Erythroblast (primary cell): ENCODE results near the gene UFC1.
"Not testable (repeated sequence)": the region's sequence is repeated elsewhere in the genome, so short reads cannot be mapped to it uniquely, and the experiment has no call there.

Experiments used
- DNase-seq, 2 experiments: peaks; one replicate each; lab custom pipeline; 2025; lab: John Stamatoyannopoulos, UW
- GATA1 ChIP-seq: IDR thresholded peaks from 2 replicates; pipeline ENCODE4 v1.6.1; 2011; ENCODE audit warnings: low read depth, mild to moderate bottlenecking, control low read depth, low read length, moderate library complexity
- POLR2A ChIP-seq: IDR thresholded peaks from 2 replicates; pipeline ENCODE4 v1.6.1; 2011; ENCODE audit warnings: mild to moderate bottlenecking, low read length

The UFC1 gene

DNA sequence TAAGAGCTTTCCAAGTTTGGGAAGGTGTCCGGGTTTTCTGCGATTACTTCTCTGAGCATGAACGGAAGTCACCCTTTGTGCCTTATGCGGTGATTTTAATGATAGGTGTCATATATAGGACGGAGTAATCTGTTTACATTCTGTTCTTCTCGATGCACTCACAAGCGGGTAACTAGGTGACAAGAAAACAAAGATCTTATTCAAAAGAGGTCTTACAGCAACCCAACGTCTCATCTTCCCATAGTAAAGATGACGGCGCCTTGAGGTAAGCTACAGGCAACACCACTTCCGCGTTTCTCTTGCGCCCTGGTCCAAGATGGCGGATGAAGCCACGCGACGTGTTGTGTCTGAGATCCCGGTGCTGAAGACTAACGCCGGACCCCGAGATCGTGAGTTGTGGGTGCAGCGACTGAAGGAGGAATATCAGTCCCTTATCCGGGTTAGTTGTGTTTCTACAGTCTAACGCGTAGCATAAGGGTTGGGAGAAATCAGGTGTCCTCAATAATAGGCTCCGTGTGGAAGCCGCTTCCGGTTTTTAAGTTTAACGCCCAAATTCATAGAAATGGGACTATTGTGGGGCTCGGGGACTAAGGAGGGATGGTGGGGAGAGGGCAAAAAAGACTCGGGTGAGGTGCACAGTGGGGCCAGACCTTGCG, at the start of gene UFC1:
TSS of gene UFC1 (plus strand) at position 297 of the 656 bp plus-strand sequence. CDS start at position 317, 20 bp downstream.
- DNase-seq: peak; percentile 94
- TF ChIP-seq GATA1: no peak
- peak; percentile 91 for TF ChIP-seq POLR2A

DNA sequence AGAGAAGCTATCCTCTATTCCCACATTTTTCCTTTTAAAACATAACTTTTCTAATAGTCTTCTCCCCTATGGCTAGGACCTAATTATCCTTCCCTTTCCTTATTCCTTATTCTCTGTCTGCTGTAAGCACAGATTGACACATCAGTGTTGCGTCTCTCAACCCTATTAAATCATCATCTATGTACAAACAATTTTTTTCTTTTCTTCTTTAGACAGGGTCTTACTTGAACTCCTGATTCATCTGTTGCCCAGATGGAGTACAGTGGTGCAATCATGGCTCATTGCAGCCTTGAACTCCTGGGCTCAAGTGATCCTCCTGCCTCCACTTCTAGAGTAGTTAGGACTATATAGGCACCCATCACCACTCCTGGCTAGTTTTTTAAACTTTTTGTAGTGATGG, 47.3 kb upstream of the UFC1 start:
- TF ChIP-seq POLR2A (no peak), GATA1 (no peak)
- DNase-seq: no peak

DNA sequence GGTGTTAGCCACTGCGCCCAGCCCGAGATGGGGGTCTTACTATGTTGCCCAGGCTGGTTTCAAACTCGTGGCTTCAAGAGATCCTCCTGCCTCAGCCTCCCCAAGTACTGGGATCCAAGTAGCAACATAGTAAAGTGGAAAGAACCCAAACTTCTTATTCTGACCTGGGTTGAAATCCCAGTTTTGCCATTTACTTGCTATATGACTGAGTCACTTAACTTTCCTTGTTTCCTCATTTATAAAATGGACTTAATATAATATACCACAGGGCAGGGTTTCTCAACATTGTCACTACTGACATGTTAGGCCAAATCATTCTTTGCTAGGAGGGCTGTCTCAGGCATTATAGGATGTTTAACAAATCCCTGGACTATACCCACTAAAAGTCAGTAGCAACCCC, 42.7 kb upstream of the UFC1 start:
- DNase-seq: no peak

DNA sequence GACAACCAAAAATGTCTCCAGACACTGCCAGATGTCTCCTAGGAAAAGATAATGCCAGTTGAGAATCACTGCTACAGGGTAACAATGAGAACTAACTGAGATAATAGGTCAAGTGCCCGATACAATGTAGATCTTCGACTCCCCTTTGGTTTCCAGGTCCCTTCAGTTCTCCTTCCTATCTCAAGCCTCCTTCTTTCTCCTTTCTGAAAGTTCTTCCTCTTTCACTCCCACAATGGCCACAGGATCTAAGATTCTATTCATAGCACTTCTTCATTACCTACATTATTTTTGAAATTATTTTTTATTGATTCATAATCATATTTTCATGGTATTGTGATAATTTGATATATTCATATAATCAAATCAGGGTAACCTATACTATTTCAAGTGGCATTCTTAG, 42.3 kb upstream of the UFC1 start:
- TF ChIP-seq POLR2A (no peak), GATA1 (no peak)
- DNase-seq: no peak

More for the DNA sequence above, 42.7 kb upstream of the UFC1 start:
- no peak for TF ChIP-seq POLR2A

DNA sequence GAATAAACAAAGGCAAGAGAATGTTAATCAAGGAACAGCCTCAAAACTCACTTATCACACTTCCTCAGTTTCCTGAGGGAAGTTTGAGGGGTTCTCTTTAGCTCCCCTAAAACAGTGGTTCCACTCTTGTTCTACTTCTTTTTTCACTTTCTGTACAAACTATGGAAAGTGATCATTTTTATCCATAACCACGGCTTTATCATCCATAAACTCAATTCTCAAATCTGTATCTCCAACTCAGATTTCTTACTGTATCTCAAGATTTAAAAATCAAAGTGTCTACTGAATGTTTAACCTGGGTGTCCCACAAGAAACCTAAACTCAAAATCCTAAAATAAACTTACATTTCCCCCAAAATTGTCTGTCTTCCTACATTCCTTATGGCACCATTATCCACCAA, 39.9 kb upstream of the UFC1 start:
- no peak for DNase-seq
- TF ChIP-seq GATA1 (no peak), POLR2A (no peak)

DNA sequence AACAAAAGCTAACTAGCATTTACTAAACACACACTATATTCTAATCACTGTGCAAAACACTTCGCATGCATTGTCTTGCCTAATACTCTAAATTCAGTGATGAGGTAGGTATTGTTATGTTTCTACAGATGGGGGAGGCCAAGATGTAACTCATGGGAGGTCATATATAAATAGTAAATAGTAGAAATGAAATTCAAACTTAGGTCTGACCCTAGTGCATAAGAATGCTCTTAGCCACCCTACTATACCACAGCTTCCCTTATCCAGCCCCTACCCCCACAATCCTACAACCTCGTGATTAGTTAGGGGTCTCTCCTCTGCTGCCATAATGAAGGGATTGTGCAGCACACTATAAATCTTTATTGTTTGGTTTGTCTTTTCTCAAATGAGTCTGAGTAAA, 39.2 kb upstream of the UFC1 start:
- TF ChIP-seq POLR2A: no peak
- TF ChIP-seq GATA1: no peak
- DNase-seq: no peak

DNA sequence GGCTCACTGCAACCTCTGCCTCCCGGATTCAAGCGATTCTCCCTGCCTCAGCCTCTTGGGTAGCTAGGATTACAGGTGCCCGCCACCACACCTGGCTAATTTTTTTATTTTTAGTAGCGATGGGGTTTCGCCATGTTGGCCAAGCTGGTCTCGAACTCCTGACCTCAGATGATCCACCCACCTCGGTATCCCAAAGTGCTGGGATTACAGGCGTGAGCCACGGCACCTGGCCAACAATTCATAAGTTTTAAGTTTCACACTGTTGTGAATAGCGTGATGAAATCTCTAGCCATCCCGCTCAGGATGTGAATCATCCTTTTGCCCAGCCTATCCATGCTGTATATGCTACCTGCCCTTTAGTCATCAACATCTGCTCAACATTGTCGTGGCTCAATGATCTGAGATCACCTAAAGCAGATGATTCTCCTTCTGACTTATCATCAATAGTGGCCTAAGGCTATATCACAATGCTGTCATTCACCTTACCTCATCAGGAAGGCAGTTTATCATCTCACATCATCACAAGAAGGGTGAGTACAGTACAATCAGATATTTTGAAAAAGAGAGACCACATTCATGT, 38.6 kb upstream of the UFC1 start:
- DNase-seq: no peak
- TF ChIP-seq GATA1: no peak
- no peak for TF ChIP-seq POLR2A

DNA sequence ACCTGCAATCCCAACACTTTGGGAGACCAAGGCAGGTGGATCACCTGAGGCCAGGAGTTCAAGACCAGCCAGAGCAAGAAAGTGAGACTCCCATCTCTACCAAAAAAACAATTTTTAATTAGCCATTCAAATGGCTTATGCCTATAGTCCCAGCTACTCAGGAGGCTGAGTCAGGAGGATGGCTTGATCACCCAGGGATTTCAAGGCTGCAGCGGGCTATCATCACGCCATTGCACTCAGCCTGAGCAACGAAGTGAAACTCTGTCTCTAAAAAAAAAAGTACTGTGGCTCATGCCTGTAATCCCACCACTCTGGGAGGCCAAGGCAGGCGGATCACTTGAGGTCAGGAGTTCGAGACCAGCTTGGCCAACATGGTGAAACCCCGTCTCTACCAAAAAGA, 37.8 kb upstream of the UFC1 start:
- DNase-seq: not testable (repeated sequence)

DNA sequence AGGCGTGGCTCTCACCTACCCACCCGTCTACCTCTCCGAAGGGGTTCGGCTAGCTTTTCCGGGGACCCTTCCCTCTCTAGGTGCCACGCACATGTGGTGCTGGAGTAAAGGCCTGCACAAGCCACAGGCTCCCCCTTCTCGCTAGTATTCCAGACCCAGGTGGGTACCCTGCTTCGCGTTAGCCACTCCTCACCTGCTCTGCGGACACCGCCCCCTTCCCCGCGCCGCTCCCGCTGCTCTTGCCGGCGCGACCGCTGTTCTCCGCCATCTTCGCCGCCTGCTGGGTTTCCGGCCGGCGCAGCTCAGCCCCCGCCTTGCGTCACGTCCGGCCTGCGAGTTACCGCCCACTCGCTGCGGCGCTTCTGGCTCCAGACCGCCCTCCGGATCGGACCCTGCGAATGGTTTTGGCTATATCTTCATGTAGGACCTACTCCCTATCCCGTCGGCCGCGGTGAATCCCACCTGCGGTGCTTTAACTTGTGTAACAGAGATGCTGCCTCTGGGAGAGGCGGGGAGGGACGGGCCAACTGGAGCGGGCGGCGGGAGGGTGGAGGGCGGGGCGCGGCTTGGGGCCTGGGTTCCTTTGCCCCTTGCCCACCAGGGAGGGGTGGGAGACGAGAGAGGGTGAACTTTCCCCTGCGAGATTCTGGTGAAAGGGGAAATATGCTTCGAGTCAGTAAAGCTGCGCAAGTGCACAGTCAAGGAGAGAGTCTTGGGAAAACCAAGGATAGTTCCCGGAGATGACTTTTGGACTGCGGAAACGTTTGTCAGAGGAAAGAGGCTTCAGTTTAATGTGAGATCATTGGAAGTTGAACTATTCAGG, 35.8 kb upstream of the UFC1 start, which contains the start of the genes NIT1 and PFDN2:
TSS of gene NIT1 (plus strand) at position 347 of the 823 bp plus-strand sequence. CDS start at position 419, 72 bp downstream.
TSS of gene PFDN2 (minus strand) at position 279 of the 823 bp plus-strand sequence. CDS start at position 268, 11 bp downstream.
- TF ChIP-seq POLR2A (peak; percentile 96), GATA1 (no peak)
- DNase-seq: peak; percentile 91 to 94

DNA sequence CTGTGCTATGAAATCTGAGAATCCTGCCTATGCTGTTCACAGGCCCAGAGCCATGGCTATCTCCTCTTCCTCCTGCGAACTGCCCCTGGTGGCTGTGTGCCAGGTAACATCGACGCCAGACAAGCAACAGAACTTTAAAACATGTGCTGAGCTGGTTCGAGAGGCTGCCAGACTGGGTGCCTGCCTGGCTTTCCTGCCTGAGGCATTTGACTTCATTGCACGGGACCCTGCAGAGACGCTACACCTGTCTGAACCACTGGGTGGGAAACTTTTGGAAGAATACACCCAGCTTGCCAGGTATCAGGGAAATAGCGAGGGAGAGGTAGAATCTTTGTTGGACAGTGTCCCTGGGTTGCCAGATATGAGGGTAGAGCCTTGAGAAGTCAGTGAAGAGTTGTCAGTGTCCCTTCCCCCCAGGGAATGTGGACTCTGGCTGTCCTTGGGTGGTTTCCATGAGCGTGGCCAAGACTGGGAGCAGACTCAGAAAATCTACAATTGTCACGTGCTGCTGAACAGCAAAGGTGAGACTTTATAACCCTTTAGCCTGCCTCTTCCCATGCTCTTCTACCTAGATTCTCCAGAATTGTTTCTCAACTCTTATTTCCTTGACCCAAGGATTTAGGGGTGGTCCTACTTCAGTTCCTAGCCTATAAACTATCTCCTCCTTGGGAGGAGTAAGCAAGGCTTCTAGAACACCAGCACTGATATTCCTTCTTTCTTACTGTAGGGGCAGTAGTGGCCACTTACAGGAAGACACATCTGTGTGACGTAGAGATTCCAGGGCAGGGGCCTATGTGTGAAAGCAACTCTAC, 34.5 kb upstream of the UFC1 start:
- peak; percentile 46 for TF ChIP-seq POLR2A
- no peak for TF ChIP-seq GATA1
- DNase-seq: peak; percentile 81

DNA sequence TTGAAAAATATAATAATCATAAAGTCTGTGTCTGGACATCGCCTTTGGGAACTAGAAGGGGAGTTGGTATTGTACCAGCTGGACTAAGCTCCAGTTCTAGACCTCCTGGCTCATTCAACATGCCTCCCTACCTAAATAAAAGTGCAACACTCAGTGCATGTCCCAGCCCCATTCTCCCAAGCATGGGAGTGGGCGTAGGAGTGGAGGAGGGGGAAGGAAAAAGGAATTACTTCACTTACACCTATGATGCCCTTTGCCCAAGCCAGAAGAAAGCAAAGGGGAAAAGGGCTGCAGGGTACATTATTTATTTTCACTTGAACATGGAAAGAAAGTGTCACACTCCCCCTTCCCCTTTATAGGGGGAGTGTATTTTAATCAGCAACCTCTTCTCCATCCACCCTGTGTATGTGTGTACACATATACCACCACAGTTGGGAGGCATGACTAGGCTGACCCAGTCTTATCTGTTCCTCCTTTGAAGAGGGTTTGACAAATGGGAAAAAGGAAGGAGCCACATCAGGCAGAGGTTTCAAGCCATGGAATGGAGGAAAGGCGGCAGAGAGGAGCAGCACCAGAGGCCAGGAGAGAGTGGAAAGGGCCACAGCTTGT, 32.6 kb upstream of the UFC1 start:
- no peak for TF ChIP-seq GATA1
- DNase-seq: no peak

DNA sequence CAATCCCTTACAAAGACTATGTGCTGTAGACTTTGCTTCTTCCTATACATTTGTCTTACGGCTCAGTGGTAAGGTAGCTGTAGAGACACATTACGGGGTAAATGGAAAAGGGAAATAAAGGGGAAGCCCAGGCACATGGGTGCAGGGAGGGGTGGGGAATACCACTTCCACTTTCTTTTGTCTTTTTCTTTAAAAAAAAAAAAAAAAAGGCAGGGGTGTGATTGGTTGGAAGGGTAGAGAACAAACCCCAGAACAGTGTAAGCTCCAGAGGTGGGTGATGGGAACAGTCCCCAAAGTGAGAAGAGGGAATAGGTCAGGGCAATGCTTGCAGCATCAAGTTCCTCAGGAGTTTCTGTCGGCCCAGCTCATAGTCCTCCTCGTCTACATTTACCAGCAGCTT, 31.9 kb upstream of the UFC1 start:
- no peak for DNase-seq
- no peak for TF ChIP-seq POLR2A
- TF ChIP-seq GATA1: no peak

DNA sequence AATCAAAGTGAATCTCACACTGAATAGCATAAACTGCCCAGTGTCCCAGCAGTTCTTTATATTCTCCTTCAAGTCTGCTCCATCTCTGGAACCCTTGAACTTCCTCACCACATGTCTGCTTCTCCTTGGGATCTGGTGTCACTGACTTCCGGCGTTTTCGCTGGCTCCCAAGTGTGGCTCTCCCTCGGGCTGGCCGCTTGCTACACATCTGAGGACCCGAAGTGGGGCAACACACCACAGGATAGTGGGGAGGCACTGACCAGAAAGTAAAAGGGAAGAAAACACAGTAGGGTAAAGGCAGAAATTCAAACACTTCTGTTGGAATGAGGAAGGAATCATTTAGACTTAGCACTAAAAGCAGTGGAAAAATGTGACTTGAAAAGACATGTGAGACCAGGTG, 30.8 kb upstream of the UFC1 start:
- DNase-seq: no peak
- TF ChIP-seq GATA1 (no peak), POLR2A (no peak)
